Uterus (tissue), 4 donors: Measurements from ENCODE around the gene NDUFS4. TPM values are rescaled to one million over a fixed set of nuclear protein-coding genes. Genes with fewer than 3 reads are reported as not detected.
A peak's percentile ranks its signal among the peaks of the same experiment; 100 is the strongest.

Source experiments
- DNase-seq, 2 donors: peaks; one replicate each; pipeline ENCODE4 v3.0.0-alpha.2; 2019 to 2020
- H3K27ac ChIP-seq, 2 donors: fragments of 200-600 bp; sonication (generic); 1 replicate in 1 of 2; 2 replicates in 1 of 2; pipeline ENCODE4 v1.5.1; 2016 to 2018
- H3K27me3 ChIP-seq, 2 donors: fragments of 200-600 bp; sonication (generic); one replicate each; pipeline ENCODE4 v1.5.1; 2018 to 2019; ENCODE audit warnings: control low read depth in 1 of 2
- H3K36me3 ChIP-seq, 2 donors: fragments of 200-600 bp; sonication (generic); one replicate each; pipeline ENCODE4 v1.5.1; 2019; ENCODE audit warnings: control low read depth in 1 of 2
- H3K4me1 ChIP-seq, 2 donors: fragments of 200-600 bp; sonication (generic); one replicate each; pipeline ENCODE4 v1.5.1; 2018 to 2019; ENCODE audit warnings: control low read depth in 1 of 2
- H3K4me3 ChIP-seq, 2 donors: fragments of 200-600 bp; sonication (generic); 1 replicate in 1 of 2; 2 replicates in 1 of 2; pipeline ENCODE4 v1.5.1; 2018 to 2019; ENCODE audit warnings: mild to moderate bottlenecking in 1 of 2
- H3K9me3 ChIP-seq, 2 donors: fragments of 200-600 bp; sonication (generic); one replicate each; pipeline ENCODE4 v1.5.1; 2019; ENCODE audit warnings: control low read depth in 1 of 2
- CTCF ChIP-seq, 4 experiments: fragments of 200-600 bp in 2 of 4; fragments of 450-650 bp in 2 of 4; sonication (generic) in 2 of 4; IDR thresholded peaks; one replicate each; pipeline ENCODE4 v1.5.1; 2016 to 2019; ENCODE audit warnings: antibody characterized with exemption in 4 of 4, mild to moderate bottlenecking in 2 of 4, moderate library complexity in 1 of 4
- POLR2A ChIP-seq, 2 donors: fragments of 450-650 bp; IDR thresholded peaks; one replicate each; pipeline ENCODE4 v1.6.1; 2016; ENCODE audit warnings: antibody characterized with exemption in 2 of 2, mild to moderate bottlenecking in 1 of 2, moderate library complexity in 1 of 2
- intact Hi-C: fragments of 100-400 bp; cut with DNase I; formaldehyde crosslinking; loops from one replicate; pipeline ENCODE4 v1.15.1; 2023; ENCODE audit warnings: low total_unique reads
- total RNA-seq, 4 donors: library from RNA; depleted of rRNA in 3 of 4; stranded (reverse); fragments of >200 nt in 3 of 4; gene quantifications; one replicate each; pipeline versions ENCODE4 v1.1.0 to v1.2.4, GENCODE V29; 2014 to 2023
- donor health status: DM: yes; HTN: yes; CAD: no.

Gene NDUFS4
- total RNA-seq, 4 donors from 2014 or later: 63.2 to 106 (median 92.2) TPM

DNA sequence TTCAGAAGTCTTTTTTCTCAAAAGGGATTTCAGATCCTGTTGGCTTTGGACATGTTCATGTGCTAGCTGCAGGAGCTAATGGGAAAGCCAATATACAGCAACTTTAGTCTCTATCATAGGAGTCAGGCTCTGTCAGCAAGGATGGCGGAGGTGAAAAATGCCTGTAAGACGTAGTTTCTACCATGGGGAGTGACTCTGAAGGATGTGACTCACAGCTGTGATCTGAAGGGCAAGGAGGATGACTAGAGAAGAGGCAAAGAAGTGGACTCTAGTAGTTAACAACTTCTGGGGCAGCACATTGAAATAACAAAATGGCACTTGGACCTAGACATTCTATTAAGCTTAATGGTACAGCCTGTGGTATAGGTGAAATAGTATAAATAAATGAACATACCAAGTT lies 3.1 kb upstream of the NDUFS4 start:
- no peaks in the 10 kb centered on the region for H3K27me3 ChIP-seq
- DNase-seq: no peak
- H3K9me3 ChIP-seq: no peaks in the 10 kb centered on the region
- no peak overlapping the region for H3K27ac ChIP-seq
- H3K36me3 ChIP-seq: no peaks in the 10 kb centered on the region
- intact Hi-C loops: no loop called here
- H3K4me3 ChIP-seq: no peak overlapping the region
- no peak for TF ChIP-seq CTCF (IDR thresholded peaks at IDR 0.05)
- TF ChIP-seq POLR2A (IDR thresholded peaks at IDR 0.05): no peak
- peaks cover 0 to 8% of the 10 kb centered on the region in 2 donors for H3K4me1 ChIP-seq

DNA sequence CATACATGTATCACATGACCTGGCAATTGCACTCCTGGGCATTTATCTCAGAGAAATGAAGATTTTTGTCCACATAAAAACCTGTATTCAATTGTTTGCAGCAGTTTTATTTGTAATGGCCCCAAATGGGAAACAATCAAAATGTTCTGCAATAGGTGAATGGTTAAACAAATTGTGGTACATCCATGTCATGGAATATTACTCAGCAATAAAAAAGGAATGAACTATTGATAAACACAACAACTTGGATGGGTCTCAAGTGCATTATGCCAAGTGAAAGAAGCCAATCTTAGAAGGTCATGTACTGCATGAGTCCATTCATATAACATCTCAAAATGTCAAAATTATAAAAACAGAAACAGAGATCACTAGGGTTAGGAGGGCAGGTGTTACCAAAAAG lies 1.5 kb upstream of the NDUFS4 start:
- H3K4me3 ChIP-seq: no peak overlapping the region
- H3K4me1 ChIP-seq: peaks cover 0 to 8% of the 10 kb centered on the region in 2 donors
- no peaks in the 10 kb centered on the region for H3K36me3 ChIP-seq
- H3K27me3 ChIP-seq: no peaks in the 10 kb centered on the region
- no peaks in the 10 kb centered on the region for H3K9me3 ChIP-seq
- intact Hi-C loops: no loop called here
- no peak for DNase-seq
- no peak for TF ChIP-seq POLR2A (IDR thresholded peaks at IDR 0.05)
- TF ChIP-seq CTCF (IDR thresholded peaks at IDR 0.05): no peak
- H3K27ac ChIP-seq: no peak overlapping the region

GRCh38 chr5:53560028-53560427 lies 411 bp upstream of the NDUFS4 start:
- intact Hi-C loops: no loop called here
- Histone ChIP-seq H3K27ac (peak overlapping the region; percentile 73 to 88), H3K4me3 (peak overlapping the region; percentile 80 to 83), H3K4me1 (peaks cover 0 to 8% of the 10 kb centered on the region in 2 donors), H3K9me3 (no peaks in the 10 kb centered on the region), H3K27me3 (no peaks in the 10 kb centered on the region), H3K36me3 (no peaks in the 10 kb centered on the region)
- no peak for TF ChIP-seq POLR2A (IDR thresholded peaks at IDR 0.05)
- no peak for TF ChIP-seq CTCF (IDR thresholded peaks at IDR 0.05)
- no peak for DNase-seq

DNA sequence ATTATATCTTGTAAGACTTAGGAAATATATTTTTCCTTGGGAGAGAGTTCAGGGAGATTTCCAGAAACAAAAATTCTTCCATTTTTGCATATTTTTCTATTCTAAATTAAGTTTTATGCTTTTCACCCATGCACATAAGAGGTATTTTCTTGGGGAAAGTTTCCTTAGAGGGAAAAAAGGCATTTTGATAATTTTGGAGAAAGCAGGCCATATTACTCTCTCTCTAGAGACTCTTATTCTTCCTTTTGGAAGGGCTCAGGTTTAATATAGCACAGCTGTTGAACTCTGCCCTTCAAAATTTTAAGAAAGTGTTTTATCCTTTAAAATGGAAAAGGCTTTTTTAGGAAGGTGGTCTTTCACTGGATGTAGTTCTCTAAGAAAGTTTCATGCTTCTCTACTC lies 8.0 kb downstream of the NDUFS4 start:
- no peaks in the 10 kb centered on the region for H3K9me3 ChIP-seq
- H3K27me3 ChIP-seq: no peaks in the 10 kb centered on the region
- peaks cover 0 to 6% of the 10 kb centered on the region in 2 donors for H3K4me1 ChIP-seq
- H3K36me3 ChIP-seq: no peaks in the 10 kb centered on the region
- TF ChIP-seq CTCF (IDR thresholded peaks at IDR 0.05) (no peak), POLR2A (IDR thresholded peaks at IDR 0.05) (no peak)
- no peak overlapping the region for H3K27ac ChIP-seq
- intact Hi-C loops: no loop called here
- H3K4me3 ChIP-seq: no peak overlapping the region
- no peak for DNase-seq

DNA sequence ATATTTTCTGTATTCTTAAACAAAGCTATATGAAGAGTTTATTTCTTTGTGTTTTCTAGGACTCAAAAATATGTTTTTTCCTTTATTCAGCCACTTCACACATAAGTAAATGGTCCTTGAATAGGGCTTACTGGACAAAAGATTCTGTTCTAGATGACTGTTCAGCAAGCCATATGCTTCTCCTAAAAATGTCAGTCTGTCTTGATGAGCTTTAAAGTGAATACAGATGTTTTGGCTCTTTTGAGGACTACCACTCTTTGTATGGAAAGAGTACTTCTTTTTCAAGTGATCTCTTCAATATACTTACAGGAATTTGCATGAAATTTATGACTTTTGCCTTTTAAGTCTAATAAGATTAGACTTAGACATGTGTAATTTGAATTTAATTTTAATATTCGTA lies 8.4 kb downstream of the NDUFS4 start:
- TF ChIP-seq CTCF (IDR thresholded peaks at IDR 0.05): no peak
- no peak for TF ChIP-seq POLR2A (IDR thresholded peaks at IDR 0.05)
- H3K9me3 ChIP-seq: no peaks in the 10 kb centered on the region
- no peaks in the 10 kb centered on the region for H3K36me3 ChIP-seq
- no peak overlapping the region for H3K27ac ChIP-seq
- DNase-seq: no peak
- intact Hi-C loops: no loop called here
- peaks cover 0 to 6% of the 10 kb centered on the region in 2 donors for H3K4me1 ChIP-seq
- H3K27me3 ChIP-seq: no peaks in the 10 kb centered on the region
- H3K4me3 ChIP-seq: no peak overlapping the region
